ENCODE measurements around the gene KIAA1671.
"Not testable (repeated sequence)": the region's sequence is repeated elsewhere in the genome, so short reads cannot be mapped to it uniquely, and the experiment has no call there.

The KIAA1671 gene

GRCh38 chr22:24951942-24952836 is at the start of gene KIAA1671:
Gene KIAA1671 (plus strand): TSS chr22:24952716. CDS start chr22:25028000, 75,284 bp downstream.
- peak; percentile 82 for DNase-seq (ENCODE audit: low read depth)

GRCh38 chr22:24905909-24906308 is 46.6 kb upstream of the KIAA1671 start:
- DNase-seq (ENCODE audit: low read depth) = no peak

- DNase-seq (ENCODE audit: low read depth) = not testable (repeated sequence)
Measured at GRCh38 chr22:24907101-24907500, 45.4 kb upstream of the KIAA1671 start.

GRCh38 chr22:24920029-24920428 is 32.5 kb upstream of the KIAA1671 start:
- DNase-seq (ENCODE audit: low read depth) = no peak

GRCh38 chr22:24925586-24926427 is 26.7 kb upstream of the KIAA1671 start:
- DNase-seq (ENCODE audit: low read depth) = no peak

- no peak for DNase-seq (ENCODE audit: low read depth)
Measured at GRCh38 chr22:24926428-24926725, 26.1 kb upstream of the KIAA1671 start.

GRCh38 chr22:24926849-24927579 is 25.5 kb upstream of the KIAA1671 start:
- no peak for DNase-seq (ENCODE audit: low read depth)

- DNase-seq (ENCODE audit: low read depth) = no peak
Measured at GRCh38 chr22:24928322-24928721, 24.2 kb upstream of the KIAA1671 start.

GRCh38 chr22:24930678-24931077 is 21.8 kb upstream of the KIAA1671 start:
- DNase-seq (ENCODE audit: low read depth) = no peak

GRCh38 chr22:24935771-24936483 is 16.6 kb upstream of the KIAA1671 start:
- no peak for DNase-seq (ENCODE audit: low read depth)

- DNase-seq (ENCODE audit: low read depth) = no peak
Measured at GRCh38 chr22:24937114-24937513, 15.4 kb upstream of the KIAA1671 start.

GRCh38 chr22:24938741-24939341 is 13.7 kb upstream of the KIAA1671 start:
- peak; percentile 9 for DNase-seq (ENCODE audit: low read depth)

- DNase-seq (ENCODE audit: low read depth) = no peak
Measured at GRCh38 chr22:24942301-24942700, 10.2 kb upstream of the KIAA1671 start.

GRCh38 chr22:24944217-24944937 is 8.1 kb upstream of the KIAA1671 start:
- no peak for DNase-seq (ENCODE audit: low read depth)

GRCh38 chr22:24945430-24945829 is 7.1 kb upstream of the KIAA1671 start:
- no peak for DNase-seq (ENCODE audit: low read depth)

- DNase-seq (ENCODE audit: low read depth) = no peak
Measured at GRCh38 chr22:24947383-24947782, 5.1 kb upstream of the KIAA1671 start.

- DNase-seq (ENCODE audit: low read depth) = no peak
Measured at GRCh38 chr22:24947881-24948280, 4.6 kb upstream of the KIAA1671 start.

GRCh38 chr22:24948356-24949202 is 3.9 kb upstream of the KIAA1671 start:
- no peak for DNase-seq (ENCODE audit: low read depth)

GRCh38 chr22:24950272-24950902 is 2.1 kb upstream of the KIAA1671 start:
- no peak for DNase-seq (ENCODE audit: low read depth)
